GM21360 (cell line): ENCODE measurements around the gene CLDN6.

ENCODE experiments used
- ATAC-seq: cut with Tn5 transposase; IDR thresholded peaks from one replicate; pipeline ENCODE4 v1.9.1; 2021; ENCODE audit warnings: mild to moderate bottlenecking, moderate library complexity; ENCODE audit not compliant: unreplicated experiment

The CLDN6 gene

GRCh38 chr16:2974319-2975056 is 43.5 kb downstream of the CLDN6 start:
- no peak for ATAC-seq

- ATAC-seq, result no peak
Measured at GRCh38 chr16:2973605-2974318, 44.2 kb downstream of the CLDN6 start.

- no peak for ATAC-seq
Measured at GRCh38 chr16:2973093-2973492, 44.9 kb downstream of the CLDN6 start.

- ATAC-seq, result no peak
Measured at GRCh38 chr16:2971985-2972784, 45.8 kb downstream of the CLDN6 start.

DNA sequence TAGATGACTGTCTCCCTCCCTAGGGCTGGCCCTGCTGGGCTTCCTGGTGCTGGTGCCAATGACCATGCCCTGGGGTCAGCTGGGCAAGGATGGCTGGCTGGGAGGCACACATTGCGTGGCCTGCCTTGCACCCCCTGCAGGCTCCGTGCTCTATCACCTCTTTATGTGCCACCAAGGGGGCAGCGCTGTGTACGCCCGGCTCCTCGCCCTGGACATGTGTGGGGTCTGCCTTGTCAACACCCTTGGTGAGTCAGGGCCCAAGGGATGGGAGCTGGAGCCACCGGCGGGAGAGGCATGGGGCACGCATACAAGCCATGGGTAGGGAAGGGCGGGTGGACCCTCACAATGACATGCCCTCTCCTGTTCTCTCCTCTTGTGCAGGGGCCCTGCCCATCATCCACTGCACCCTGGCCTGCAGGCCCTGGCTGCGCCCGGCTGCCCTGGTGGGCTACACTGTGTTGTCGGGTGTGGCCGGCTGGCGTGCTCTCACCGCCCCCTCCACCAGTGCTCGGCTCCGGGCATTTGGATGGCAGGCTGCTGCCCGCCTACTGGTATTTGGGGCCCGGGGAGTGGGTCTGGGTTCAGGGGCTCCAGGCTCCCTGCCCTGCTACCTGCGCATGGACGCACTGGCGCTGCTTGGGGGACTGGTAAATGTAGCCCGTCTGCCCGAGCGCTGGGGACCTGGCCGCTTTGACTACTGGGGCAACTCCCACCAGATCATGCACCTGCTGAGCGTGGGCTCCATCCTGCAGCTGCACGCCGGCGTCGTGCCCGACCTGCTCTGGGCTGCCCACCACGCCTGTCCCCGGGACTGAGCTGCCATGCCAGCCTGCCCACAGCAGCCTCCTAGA is 46.6 kb downstream of the CLDN6 start:
- ATAC-seq, result no peak

GRCh38 chr16:2970563-2970962 is 47.4 kb downstream of the CLDN6 start:
- ATAC-seq, result no peak

- ATAC-seq, result peak; percentile 39
Measured at GRCh38 chr16:2969545-2970521, 48.1 kb downstream of the CLDN6 start.

DNA sequence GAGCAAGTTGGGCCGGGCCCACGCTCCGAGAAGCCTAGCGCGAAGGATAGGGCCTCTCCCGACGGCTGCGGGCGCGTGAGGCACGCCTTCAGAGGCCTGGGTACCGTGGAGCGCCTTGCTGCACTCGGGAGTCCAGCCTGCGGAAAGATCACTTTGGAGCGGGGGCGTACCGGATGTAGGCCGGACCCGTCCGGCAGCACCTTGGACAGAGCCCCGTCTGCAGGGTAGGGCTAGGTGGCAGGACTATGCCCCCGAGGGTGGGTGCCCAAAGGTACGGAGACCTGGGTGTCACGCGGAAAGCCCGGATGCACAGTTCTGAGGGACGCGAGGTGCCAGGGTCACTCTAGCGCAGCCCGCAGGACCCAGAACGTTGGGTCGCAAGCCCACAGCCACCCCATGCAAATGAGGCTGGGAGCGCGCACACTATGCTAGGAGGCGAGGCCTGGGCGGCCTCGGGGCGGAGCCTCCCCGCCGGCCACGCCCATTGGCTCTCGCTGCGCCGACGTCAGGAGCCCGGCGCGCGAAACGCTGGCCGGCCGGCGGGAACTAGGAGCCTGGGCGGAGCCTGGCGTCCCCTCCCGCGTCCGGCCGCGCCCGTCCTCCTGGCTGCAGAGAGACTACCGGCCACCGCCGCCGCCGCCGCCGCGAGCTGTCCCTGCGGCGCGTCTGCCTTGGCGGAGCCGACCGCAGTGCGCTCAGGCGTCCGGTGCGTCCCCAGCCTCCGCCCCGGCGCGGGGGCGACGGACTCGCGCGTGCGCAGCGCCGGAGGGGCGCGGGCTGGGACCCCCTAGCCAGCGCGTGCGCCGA is 49.0 kb downstream of the CLDN6 start, which contains the start of gene PAQR4:
PAQR4 (plus strand) TSS at position 611 of the 807 bp plus-strand sequence. CDS start 327 bp downstream, outside the sequence.
- ATAC-seq, result peak; percentile 61

DNA sequence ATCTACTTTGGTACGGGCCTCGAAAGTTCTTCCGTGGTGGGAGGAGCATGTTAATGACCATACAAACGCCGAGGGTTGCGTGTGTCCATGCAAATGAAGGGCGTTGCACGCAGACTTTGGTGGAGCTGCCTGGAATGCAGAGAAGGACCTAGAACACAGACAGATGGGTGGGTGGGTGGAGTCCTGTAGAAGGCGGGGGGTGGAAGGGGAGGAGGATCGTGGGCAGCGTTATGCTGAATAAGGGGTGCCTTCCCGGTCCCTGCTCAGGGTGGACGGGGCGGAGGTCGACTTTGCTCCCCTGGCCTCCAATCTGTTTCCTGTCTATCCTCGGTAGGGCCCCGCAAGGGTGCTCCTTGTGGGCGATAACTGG is 49.6 kb downstream of the CLDN6 start:
- no peak for ATAC-seq

DNA sequence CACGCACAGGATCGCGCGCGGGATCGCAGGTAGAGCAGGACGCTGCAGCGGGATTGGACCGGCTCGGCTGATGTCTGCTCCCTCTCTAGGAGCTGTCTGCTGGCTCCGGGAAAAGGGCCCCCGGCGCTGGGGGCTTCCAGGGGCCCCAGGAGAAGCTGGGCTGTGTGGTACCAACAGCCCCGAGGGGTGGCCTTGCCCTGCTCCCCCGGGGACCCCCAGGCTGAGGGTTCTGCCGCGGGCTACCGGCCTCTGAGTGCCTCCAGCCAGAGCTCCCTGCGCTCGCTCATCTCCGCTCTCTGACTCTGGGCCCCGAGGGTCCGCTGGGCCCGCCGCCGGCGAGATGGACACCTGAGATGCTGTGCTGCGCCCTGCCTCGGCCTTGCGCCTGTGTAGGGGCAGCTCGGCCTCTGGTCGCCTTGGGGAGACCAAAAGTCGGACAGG is 50.2 kb downstream of the CLDN6 start:
- no peak for ATAC-seq

DNA sequence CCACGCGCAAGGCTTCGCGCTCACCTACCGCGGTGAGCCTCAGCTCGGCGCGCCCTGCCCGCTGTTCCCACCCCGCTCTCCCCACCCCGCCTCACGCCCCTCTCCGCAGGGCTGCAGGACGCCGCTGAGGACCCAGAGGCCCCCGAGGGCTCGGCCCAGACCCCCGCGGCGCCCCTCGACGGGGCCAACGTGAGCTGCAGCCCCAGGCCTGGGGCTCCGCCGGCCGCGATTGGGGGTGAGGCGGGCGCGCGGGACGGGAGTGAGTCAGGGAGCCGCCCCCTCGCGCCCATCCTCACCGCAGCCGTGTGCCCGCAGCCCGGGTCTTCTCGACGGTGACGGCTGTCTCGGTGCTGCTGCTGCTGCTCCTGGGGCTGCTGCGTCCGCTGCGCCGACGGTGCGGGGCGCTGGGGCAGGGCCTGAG is 50.8 kb downstream of the CLDN6 start:
- no peak for ATAC-seq

GRCh38 chr16:2966808-2967191 is 51.2 kb downstream of the CLDN6 start:
- no peak for ATAC-seq

GRCh38 chr16:2966043-2966807 is 51.8 kb downstream of the CLDN6 start:
- ATAC-seq, result no peak
